ENCODE results near the gene DLG2. TPM values are rescaled to one million over a fixed set of nuclear protein-coding genes. Genes with fewer than 3 reads are reported as not detected.

Gene DLG2
- total RNA-seq, 4 donors from 2014 or later, result 6.5 to 14.6 (median 7.2) TPM

DNA sequence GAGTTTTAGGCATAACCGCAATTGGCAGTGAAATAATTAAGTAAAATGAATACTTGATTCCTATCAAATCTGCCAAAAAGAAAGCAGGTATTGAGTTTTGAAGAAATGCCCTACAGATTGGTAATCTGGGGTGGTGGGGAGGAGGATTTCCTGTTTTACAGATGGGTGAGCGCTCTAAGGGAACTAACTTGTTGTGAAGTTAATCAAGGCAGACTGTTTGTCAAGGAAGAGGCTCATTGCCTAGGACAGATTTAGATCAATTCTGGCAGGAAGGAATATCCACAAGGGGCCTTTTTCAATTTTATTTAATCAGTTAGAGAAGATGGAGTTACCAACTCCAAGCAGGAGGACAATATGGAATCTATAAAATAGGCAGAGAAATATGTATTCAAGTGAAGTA is 2069.5 kb downstream of the DLG2 start:
- no peaks in the 10 kb centered on the region for H3K36me3 ChIP-seq
- TF ChIP-seq, protein P1, sequence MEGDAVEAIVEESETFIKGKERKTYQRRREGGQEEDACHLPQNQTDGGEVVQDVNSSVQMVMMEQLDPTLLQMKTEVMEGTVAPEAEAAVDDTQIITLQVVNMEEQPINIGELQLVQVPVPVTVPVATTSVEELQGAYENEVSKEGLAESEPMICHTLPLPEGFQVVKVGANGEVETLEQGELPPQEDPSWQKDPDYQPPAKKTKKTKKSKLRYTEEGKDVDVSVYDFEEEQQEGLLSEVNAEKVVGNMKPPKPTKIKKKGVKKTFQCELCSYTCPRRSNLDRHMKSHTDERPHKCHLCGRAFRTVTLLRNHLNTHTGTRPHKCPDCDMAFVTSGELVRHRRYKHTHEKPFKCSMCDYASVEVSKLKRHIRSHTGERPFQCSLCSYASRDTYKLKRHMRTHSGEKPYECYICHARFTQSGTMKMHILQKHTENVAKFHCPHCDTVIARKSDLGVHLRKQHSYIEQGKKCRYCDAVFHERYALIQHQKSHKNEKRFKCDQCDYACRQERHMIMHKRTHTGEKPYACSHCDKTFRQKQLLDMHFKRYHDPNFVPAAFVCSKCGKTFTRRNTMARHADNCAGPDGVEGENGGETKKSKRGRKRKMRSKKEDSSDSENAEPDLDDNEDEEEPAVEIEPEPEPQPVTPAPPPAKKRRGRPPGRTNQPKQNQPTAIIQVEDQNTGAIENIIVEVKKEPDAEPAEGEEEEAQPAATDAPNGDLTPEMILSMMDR (IDR thresholded peaks at IDR 0.05), result no peak
- no peak for TF ChIP-seq EP300 (IDR thresholded peaks at IDR 0.05)
- no peak for TF ChIP-seq POLR2A (IDR thresholded peaks at IDR 0.05)
- no peaks in the 10 kb centered on the region for H3K9me3 ChIP-seq
- no peak overlapping the region for H3K27ac ChIP-seq
- no peak for DNase-seq (ENCODE audit: low spot score in 2 of 2)
- no peaks in the 10 kb centered on the region for H3K27me3 ChIP-seq
- WGBS, 2 donors, result 78 to 89% methylated on average over 2 of the region's 2 CpGs
- no peak overlapping the region for H3K4me3 ChIP-seq
- no peaks in the 10 kb centered on the region for H3K4me1 ChIP-seq

DNA sequence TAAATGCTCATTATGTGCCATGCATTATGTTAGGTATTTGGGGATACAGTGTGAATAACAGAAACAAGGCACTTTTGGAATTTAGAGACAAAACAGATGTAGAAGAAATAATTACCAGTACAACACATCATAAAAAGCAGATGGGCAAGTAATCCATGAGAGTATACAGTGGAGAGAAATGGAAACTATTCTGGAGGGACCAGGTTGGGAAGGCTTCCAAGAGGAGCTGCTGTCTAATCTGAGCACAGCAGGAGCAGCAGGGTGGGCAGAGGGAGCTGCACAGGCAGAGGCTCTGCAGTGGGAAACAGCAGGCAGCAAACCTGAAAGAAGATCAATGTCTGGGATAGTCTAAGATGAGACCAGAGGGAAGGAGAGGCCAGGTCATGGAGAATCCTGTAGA is 2072.3 kb downstream of the DLG2 start:
- H3K9me3 ChIP-seq, result no peaks in the 10 kb centered on the region
- no peak overlapping the region for H3K27ac ChIP-seq
- no peak for DNase-seq (ENCODE audit: low spot score in 2 of 2)
- no peaks in the 10 kb centered on the region for H3K4me1 ChIP-seq
- H3K36me3 ChIP-seq, result no peaks in the 10 kb centered on the region
- no peak for TF ChIP-seq POLR2A (IDR thresholded peaks at IDR 0.05)
- TF ChIP-seq, protein P1 (IDR thresholded peaks at IDR 0.05), result no peak
- TF ChIP-seq EP300 (IDR thresholded peaks at IDR 0.05), result no peak
- H3K27me3 ChIP-seq, result no peaks in the 10 kb centered on the region
- no peak overlapping the region for H3K4me3 ChIP-seq

DNA sequence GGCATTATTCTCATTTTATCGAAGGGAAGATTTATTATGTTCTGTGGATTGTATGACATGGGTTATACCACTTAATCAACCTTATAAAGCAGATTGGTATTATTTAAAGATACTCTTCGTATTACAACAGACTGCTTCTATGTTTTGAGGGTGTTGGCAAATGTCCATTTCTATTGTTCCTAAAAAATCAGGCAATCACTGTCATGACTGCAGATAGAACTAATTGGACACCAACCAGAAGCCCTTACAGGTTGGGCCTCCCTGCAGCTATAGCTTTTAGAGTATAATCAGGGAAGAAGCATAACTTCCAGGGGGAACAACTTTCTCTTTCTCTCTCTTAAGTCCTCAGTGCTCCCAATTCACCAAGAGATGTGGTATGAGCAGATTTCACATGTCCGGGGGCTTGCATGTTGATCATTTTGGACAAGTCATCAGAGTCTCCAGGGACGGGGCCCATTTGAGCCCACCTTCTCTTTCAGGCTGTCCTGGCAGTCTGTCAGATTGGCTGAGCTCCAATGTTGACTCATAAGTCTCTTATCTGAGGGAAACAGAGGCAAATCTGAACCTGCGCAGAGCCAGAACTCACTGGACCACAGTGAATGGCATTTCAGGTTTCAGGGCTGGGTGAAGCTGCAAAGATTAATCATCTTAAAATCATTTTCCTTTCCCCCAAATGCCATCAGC is 2077.0 kb downstream of the DLG2 start:
- no peaks in the 10 kb centered on the region for H3K4me1 ChIP-seq

DNA sequence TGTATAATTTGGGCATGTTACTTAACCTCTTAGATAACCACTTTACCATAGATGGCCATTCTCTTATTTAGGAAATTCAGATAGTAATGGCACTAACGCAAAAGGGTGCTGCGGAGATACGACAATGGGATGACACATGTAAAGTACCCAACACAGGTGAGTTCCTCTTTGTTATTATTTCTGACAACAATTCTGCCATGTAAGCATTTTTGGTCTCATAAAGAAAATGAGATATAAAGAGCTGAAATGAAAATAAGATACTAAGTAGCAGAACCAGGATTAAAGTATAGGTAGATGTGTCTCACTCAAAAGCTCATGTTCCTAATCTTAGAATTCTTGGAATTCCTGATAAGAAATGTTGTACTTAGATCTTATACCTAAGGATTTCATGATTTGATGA is 2080.8 kb downstream of the DLG2 start:
- TF ChIP-seq, protein P1 (IDR thresholded peaks at IDR 0.05), result no peak
- no peak for TF ChIP-seq EP300 (IDR thresholded peaks at IDR 0.05)
- TF ChIP-seq POLR2A (IDR thresholded peaks at IDR 0.05), result no peak
- Histone ChIP-seq H3K4me3 (no peak overlapping the region), H3K27ac (no peak overlapping the region), H3K27me3 (no peaks in the 10 kb centered on the region), H3K9me3 (no peaks in the 10 kb centered on the region), H3K36me3 (no peaks in the 10 kb centered on the region), H3K4me1 (no peaks in the 10 kb centered on the region)
- no peak for DNase-seq (ENCODE audit: low spot score in 2 of 2)
- WGBS, 2 donors, result 80 to 83% methylated on average over 3 of the region's 3 CpGs

More for the DNA sequence above, 2077.0 kb downstream of the DLG2 start:
- TF ChIP-seq, protein P1 (IDR thresholded peaks at IDR 0.05), result no peak
- TF ChIP-seq POLR2A (IDR thresholded peaks at IDR 0.05), result no peak
- TF ChIP-seq EP300 (IDR thresholded peaks at IDR 0.05), result no peak
- DNase-seq (ENCODE audit: low spot score in 2 of 2), result no peak
- Histone ChIP-seq H3K4me3 (no peak overlapping the region), H3K27me3 (no peaks in the 10 kb centered on the region), H3K27ac (no peak overlapping the region), H3K36me3 (no peaks in the 10 kb centered on the region), H3K9me3 (no peaks in the 10 kb centered on the region)
- WGBS, 2 donors, result 81 to 87% methylated on average over 5 of the region's 5 CpGs

DNA sequence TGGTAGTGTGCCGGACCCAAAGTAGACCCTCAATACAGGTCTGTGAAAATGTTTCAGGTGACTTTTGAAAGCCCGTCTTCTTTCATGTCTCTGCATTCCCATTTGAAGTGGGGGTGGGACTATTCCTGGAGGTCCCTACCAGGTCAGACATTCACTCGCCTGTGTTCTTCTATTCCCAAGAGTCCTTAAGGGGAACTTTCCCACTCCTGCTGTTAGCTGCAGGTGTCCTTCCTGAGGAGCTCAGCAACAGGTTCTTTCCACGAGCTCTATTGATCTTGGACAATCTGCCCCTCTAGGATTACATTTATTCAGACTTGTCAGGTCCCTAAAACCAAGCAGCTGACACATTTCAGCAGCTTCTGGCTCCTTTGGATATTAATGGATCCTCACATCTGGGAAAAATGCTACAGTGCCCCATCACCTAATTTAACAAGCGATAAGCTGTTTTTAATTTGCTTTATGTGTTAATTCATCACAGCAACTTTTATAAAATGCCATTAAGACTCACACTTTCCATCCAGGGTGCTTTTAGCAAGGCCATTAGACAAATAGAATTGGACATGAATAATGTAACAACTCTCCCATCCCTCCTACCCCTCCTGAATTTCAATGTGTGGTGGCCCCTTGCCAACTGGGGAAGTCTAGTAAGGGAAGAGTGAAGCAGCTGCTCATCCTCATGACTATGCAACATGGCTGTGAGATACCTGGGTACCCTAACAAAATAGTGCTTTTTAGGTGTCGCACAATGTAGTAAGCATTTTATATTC is 2081.5 kb downstream of the DLG2 start:
- Histone ChIP-seq H3K4me3 (no peak overlapping the region), H3K4me1 (no peaks in the 10 kb centered on the region), H3K27ac (no peak overlapping the region), H3K9me3 (no peaks in the 10 kb centered on the region), H3K36me3 (no peaks in the 10 kb centered on the region), H3K27me3 (no peaks in the 10 kb centered on the region)
- 71 to 72% methylated on average over 6 of the region's 6 CpGs for WGBS, 2 donors
- DNase-seq (ENCODE audit: low spot score in 2 of 2), result no peak
- TF ChIP-seq EP300 (IDR thresholded peaks at IDR 0.05) (no peak), POLR2A (IDR thresholded peaks at IDR 0.05) (no peak)

All from tibial nerve (tissue), 4 donors.